ENCODE measurements around the gene MAS1. TPM values are rescaled to one million over a fixed set of nuclear protein-coding genes. Genes with fewer than 3 reads are reported as not detected.

MAS1 gene
- total and polyA plus RNA-seq, 9 donors = 0.04 to 0.38 (median 0.10) TPM; not detected in 1

GRCh38 chr6:159852877-159853276 lies 37.9 kb upstream of the MAS1 start:
- H3K4me1 ChIP-seq (ENCODE audit: insufficient read depth) = peaks cover 3% of the 10 kb centered on the region
- intact Hi-C loops (cut with DNase I) = loop anchor here in 2 of 4 donors (5.0 to 10.0 kb wide), 2 partner anchors 161 to 602 kb away; partner anchors contain the start of gene SOD2 (in 1 of the 2)
- peak in 1 of 3 donors; percentile 41 for TF ChIP-seq CTCF (IDR thresholded peaks at IDR 0.05)
- TF ChIP-seq EP300 (IDR thresholded peaks at IDR 0.05) = no peak
- TF ChIP-seq POLR2A (IDR thresholded peaks at IDR 0.05) = no peak
- H3K36me3 ChIP-seq = no peaks in the 10 kb centered on the region
- no peak for DNase-seq
- H3K4me3 ChIP-seq = no peak overlapping the region
- WGBS, 3 donors = 25 to 47% (median 38%) methylated on average over 6 of the region's 6 CpGs
- H3K27ac ChIP-seq = no peak overlapping the region
- no peaks in the 10 kb centered on the region for H3K9me3 ChIP-seq
- H3K27me3 ChIP-seq = no peaks in the 10 kb centered on the region

GRCh38 chr6:159853754-159854153 lies 37.0 kb upstream of the MAS1 start:
- TF ChIP-seq POLR2A (IDR thresholded peaks at IDR 0.05) (no peak), EP300 (IDR thresholded peaks at IDR 0.05) (no peak), CTCF (IDR thresholded peaks at IDR 0.05) (no peak)
- no peak overlapping the region for H3K4me3 ChIP-seq
- peaks cover 3% of the 10 kb centered on the region for H3K4me1 ChIP-seq (ENCODE audit: insufficient read depth)
- no peaks in the 10 kb centered on the region for H3K36me3 ChIP-seq
- DNase-seq = no peak
- no peaks in the 10 kb centered on the region for H3K9me3 ChIP-seq
- H3K27me3 ChIP-seq = no peaks in the 10 kb centered on the region
- no peak overlapping the region for H3K27ac ChIP-seq
- intact Hi-C loops (cut with DNase I) = loop anchor here in 2 of 4 donors (5.0 to 10.0 kb wide), 2 partner anchors 161 to 601 kb away; partner anchors contain the start of gene SOD2 (in 1 of the 2)

GRCh38 chr6:159854959-159855358 lies 35.8 kb upstream of the MAS1 start:
- no peak for DNase-seq
- intact Hi-C loops (cut with DNase I) = loop anchor here in 2 of 4 donors (5.0 to 10.0 kb wide), 2 partner anchors 163 to 600 kb away; partner anchors contain the start of gene SOD2 (in 1 of the 2)
- H3K27ac ChIP-seq = peak overlapping the region in 1 of 2 donors; percentile 29
- H3K4me3 ChIP-seq = no peak overlapping the region
- 60 to 71% (median 65%) methylated on average over 3 of the region's 3 CpGs for WGBS, 3 donors
- H3K27me3 ChIP-seq = no peaks in the 10 kb centered on the region
- H3K9me3 ChIP-seq = no peaks in the 10 kb centered on the region
- no peak for TF ChIP-seq CTCF (IDR thresholded peaks at IDR 0.05)
- TF ChIP-seq POLR2A (IDR thresholded peaks at IDR 0.05) = no peak
- no peak for TF ChIP-seq EP300 (IDR thresholded peaks at IDR 0.05)
- H3K4me1 ChIP-seq (ENCODE audit: insufficient read depth) = peaks cover 3% of the 10 kb centered on the region
- H3K36me3 ChIP-seq = no peaks in the 10 kb centered on the region

- H3K9me3 ChIP-seq = no peaks in the 10 kb centered on the region
- no peak overlapping the region for H3K4me3 ChIP-seq
- no peaks in the 10 kb centered on the region for H3K36me3 ChIP-seq
- 72 to 90% (median 90%) methylated on average over 1 of the region's 1 CpG for WGBS, 3 donors
- H3K27me3 ChIP-seq = no peaks in the 10 kb centered on the region
- no peak overlapping the region for H3K27ac ChIP-seq
- intact Hi-C loops (cut with DNase I) = loop anchor here in 1 of 4 donors (10.0 kb wide), 1 partner anchor 597 kb away; no protein-coding TSS in a partner anchor
- TF ChIP-seq CTCF (IDR thresholded peaks at IDR 0.05) = no peak
- no peak for TF ChIP-seq EP300 (IDR thresholded peaks at IDR 0.05)
- TF ChIP-seq POLR2A (IDR thresholded peaks at IDR 0.05) = no peak
- no peak for DNase-seq
- peaks cover 3% of the 10 kb centered on the region for H3K4me1 ChIP-seq (ENCODE audit: insufficient read depth)
Measured at GRCh38 chr6:159858259-159858658, 32.5 kb upstream of the MAS1 start.

Measured in ovary (tissue), 9 donors.